Epidermal melanocyte (primary cell): Measurements from ENCODE around the gene TRIM47.
"Not testable (repeated sequence)": the region's sequence is repeated elsewhere in the genome, so short reads cannot be mapped to it uniquely, and the experiment has no call there.

Experiments
- DNase-seq: peaks from one replicate; pipeline ENCODE4 v3.0.0; 2011; ENCODE audit warnings: low spot score; ENCODE audit not compliant: insufficient read length

TRIM47 gene

DNA sequence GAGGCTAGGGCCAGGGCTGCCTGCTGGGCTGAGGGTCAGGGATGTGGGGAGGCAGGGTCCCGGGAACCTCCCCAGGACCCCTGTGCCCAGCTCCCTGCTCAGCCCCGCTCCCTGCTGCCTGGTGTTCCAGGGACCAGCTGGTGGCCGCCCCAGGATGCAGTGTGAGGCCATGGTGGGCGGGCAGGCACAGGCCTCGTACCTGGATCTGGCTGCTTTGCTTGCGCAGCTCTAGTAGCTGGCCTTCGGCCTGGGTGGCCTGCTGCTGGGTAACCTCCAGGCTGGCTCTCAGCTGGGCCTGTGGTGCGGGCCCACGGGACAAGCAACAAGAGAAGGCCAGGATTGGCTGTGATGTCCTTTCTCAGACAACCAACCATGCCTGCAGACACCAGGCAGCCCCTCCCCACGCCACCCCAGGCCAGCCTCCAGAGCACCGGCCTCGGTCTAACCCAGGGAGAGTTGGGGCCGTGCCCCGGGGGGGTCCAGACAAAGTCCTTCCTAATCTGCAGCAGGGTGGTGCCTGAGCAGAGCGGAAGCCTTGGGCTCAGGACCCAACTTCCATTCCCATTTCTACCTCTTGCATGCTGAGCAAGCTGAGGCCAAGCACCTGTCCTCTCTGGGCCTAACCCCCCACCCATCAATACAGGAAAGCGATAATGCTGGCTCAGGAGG is 14.3 kb upstream of the TRIM47 start:
- DNase-seq = no peak

DNA sequence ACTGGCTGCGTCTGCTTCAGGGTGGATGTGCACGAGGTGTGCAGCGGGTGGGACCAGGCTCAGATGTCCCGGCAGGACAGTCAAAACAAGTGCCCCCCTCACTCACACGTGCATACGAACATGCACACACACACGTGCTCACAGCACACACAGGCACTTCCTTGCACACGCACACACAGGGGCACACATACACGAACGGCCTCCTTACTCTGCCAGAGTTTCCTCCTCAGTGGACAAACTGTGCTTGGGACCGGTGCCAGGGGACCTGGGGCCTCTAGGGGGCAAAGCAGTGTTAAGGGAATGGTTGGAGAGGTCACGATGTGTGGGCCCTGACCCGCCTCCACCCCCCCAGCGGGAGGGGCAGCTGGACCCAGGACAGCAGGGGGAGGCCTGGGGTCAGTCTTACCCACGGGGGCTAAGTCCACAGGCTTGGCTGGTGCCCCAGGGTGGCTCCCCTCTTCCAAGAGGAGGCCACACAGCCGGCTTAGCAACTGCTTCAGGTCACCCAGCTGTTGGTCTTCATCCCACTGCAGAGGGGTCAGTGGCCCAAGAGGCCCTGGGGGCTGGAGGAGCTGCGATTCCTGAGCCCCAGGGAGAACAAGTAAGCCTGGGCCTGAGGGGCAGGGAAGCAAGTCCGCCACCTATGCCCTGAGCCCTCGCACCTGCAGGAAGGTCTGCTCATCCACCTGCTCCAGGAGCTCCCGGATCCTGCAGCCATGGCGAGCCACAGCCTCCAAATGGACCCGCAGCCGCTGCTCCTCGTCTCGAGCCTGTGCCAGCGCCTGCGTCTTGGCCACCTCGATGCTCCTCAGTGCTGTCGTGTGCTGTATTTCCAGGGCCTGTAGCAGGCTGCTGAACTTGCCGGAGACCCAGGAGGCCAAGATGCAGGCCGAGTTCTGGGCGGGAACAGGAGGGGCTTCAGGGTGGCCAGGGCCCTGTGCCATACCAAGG is 13.5 kb upstream of the TRIM47 start:
- DNase-seq = no peak

DNA sequence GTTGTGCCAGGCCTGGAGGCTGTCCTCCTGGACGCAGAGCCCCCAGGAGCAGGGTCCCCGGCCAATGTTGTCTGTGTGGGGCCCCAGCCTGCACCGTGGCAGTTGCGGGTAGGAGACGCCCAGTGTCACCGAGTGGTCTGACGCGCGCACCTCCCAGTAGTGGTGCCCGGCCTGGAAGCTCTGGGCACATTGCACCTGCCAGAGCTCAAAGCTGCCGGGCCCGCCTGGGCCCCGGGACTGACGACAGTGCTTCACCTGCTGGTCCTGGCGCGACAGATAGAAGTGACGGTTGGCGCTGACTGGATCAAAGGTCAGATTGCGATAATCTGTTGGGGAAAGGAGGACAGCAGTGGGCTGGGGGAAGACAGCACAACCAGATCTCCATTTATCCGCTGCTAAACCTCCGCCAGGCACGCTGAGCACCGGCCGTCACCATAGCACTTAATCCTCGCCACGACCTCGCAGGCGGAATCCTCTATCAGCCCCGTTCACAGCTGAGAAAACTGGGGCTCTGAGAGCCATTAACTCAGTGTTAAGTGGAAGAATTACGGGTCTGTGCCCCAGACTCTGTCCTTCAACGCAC is 12.7 kb upstream of the TRIM47 start:
- no peak for DNase-seq

DNA sequence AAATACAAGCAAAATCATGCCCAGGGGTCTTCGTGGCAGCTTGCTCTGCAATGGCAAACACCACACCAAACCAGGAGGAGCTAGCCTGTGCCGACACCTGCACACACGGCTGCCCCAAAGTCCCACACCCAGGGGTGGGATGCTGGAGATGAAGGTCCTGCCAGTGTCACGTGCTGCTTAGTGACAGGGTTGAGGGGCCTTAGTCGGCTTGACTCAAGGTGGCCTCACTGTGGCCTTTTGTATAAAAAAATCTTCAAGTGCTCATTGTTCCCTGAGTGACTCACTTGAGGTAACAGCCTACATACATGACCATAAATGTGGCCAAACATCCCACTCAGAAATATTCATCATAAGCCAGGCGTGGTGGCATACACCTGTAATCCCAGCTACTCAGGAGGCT is 11.1 kb upstream of the TRIM47 start:
- no peak for DNase-seq

DNA sequence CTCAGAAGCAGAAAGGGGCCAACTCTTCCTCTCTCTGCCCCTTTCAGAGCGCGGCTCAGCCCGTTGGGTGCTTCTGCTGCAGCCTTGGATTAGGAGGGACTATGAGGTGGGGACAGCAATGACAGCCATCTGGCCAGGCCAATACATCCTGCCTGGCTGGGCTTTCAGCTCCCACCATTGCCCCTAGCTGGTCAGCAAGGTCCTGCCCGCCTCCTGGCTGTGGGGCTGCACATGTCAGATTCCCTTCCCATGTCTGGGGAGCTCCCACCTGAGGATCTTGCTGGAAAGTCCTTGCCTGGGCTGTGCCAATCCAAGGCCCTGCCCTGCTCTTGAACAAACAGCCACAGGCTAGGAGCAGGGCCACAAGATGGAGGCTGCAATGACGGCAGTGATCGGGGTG is 10.1 kb upstream of the TRIM47 start:
- DNase-seq = no peak

DNA sequence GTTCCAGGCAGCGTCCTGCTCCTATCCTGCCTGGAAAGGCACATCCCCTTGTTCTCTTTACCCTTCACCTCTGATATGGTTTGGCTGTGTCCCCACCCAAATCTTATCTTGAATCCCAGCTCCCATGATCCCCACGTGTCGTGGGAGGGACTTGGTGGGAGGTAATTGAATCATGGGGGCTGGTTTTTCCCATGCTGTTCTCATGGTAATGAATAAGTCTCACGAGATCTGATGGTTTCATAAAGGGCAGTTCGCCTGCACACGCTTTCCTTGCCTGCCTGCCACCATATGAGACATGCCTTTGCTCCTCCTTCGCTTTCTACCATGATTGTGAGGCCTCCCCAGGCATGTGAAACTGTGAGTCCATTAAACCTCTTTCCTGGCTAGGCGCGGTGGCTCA is 7.5 kb upstream of the TRIM47 start:
- DNase-seq = not testable (repeated sequence)

DNA sequence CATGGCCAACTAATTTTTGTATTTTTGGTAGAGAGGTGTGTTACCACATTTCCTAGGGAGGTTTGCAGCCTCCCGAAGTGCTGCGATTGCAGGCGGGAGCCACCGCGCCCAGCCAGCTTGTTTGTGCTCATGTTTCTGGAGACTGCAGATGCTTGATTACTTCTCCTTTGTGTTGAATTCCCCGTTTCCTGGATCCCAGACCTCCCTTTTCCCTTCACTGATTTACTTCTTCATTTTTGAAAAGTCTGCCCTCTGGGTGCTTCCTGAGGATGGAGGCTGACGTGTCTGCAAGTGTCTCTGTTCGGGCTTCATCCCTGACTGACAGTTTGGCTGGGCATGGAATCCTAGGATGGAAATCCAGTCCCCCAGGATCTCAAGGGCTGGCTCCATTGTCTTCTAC is 7.0 kb upstream of the TRIM47 start:
- DNase-seq = no peak

DNA sequence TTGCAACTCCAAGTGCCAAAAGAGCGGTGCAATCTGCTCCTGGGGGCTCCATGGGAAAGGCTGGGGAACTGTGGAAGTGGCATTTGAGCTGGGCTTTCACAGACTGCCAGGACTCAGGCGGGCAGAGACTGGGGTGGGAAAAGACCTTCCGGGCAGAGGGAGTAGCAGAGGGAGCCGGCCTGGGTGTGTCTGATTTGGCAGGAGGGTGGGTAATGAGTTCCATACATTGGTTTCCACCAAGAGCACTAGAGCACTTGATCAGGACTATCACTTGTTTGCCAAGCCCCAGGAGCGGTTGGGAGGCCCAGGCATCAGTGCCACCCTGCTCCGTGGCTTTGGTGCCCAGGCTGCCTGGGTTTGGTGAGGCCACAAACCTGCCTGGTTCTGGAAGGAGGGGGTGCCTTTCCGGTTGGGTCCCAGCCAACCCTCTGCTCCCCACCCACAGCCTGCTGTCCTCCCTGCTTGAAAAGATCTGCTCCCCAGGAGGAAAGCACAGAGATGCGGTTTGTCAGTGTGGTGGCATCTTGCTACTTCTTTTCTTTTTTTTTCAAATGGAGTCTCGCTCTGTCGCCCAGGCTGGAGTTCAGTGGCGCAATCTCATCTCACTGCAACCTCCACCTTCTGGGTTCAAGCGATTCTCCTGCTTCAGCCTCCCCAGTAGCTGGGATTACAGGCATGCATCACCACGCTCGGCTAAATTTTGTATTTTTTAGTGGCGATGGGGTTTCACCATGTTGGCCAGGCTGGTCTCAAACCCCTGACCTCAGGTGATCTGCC is 3.5 kb upstream of the TRIM47 start:
- DNase-seq = no peak

DNA sequence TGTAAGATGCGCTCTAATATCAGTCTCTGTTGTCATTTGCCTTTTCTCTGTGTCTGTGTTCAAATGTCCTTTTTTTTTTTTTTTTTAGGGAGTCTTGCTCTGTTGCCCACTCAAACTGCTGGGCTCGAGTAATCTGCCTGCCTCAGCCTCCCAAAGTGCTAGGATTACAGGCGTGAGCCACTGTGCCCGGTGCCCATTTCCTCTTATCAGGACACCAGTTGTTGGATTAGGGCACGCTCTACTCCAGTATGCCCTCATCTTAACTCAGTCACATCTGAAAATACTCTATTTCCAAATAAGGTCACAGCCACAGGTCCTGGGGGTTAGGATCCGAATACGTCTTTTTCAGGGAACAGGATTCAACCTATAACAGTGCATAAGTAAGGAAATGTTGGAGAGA is 1.9 kb upstream of the TRIM47 start:
- no peak for DNase-seq

DNA sequence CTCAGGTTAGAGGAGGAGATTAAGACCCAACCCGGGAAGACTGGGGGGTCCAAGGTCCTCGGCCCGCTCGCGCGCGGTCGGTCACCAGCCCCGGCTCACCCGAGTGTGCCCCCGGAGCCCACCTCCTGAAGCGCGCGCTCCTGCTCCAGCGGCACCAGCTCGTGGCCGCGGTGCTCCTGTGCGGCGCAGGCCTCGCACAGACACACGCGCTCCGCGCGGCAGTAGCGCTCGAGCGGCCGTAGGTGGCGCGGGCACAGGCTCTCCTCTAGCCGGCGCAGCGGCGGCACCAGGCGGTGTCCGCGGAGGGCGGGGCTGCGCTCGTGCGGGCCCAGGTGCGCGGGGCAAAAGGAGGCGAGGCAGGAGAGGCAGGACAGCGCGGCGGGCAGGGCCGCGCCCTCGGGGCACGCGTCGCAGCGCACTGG is 618 bp downstream of the TRIM47 start:
- no peak for DNase-seq

DNA sequence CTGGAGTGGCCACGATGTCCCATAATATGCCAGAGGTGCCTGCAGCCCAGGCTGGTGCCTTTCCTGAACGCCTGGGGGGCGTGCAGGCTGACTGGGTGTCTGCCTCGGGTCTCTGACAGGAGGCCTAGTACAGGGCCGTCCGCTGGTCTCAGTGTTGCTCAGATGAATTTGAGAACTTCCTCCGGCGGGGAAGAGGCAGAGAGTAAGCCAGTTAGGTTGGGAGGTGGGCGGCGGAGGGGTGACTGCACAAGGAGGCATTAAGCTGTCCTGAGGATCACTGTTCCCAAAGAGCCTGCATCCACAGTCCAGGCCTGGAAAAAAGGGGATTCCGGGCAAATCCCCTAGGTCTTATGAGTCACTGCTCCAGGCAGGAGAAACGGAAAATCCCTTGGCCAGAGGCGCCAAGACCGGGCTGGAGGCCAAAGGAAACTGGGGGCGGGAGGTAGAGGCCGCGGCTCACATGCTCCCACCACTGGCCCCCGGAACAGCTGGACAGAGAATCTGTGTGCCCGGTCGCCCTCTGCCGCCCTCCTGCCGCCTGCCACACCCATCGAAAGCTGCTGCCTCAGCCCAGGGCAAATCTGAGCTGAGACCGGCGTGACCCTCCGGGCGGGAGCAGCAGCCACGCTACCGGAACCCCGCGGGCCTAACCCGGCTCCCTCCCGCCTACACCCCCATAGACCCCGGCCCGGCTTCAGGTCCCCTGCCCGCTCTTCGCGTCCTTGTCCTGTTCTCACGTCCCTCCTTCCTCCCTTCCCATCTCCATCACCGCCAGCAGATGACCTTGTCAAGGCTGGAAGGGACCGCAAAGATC is 1.2 kb downstream of the TRIM47 start:
- DNase-seq = peak; percentile 84

DNA sequence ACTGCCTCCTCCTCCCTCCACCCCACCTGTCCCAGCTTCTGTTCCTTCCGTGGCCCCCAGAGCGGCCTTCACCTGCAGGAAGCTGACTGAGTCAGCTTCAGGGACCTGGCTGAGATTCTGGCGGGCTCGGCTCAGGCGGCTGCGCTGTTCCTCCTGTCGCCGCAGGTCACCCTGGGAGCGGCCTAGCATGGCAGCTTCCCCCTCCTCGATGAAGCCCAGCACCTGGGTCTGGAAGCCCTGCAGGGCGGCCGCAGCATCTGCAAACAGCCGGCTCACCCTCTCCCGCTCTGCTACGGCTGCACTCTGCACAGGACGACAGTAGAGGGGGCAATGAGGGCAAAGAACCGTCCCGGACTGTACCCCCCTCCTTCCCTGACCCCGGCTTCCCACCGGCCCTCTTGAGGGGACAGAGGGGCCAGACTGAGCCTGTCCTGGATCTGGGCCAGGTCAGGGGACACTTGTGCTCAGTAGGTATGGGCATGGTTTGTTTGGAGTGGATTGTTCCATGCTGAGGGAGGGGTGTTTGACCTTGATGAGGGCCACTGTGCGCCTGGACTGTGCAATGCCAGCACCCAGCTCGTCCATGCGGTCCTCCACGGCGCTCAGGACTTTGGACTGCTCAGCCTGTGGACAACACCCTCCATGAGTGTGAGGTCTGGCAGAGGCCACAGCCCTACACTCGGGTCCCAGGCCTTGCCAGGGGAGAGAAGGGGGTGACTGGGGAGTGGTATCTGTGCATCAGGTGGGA is 2.0 kb downstream of the TRIM47 start:
- no peak for DNase-seq

DNA sequence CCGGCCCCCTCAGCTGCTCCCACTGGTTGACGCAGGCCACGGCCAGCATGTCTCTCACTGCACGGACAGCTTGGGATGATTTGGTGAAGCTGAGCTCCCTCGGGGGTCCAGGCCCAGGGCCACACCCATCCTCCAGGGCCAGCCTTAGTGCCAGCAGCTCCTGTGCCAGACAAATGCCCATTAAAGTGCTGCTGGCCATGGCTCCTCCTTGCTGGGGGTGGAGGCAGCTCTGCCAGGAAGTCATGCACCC is 2.5 kb downstream of the TRIM47 start:
- DNase-seq = no peak

DNA sequence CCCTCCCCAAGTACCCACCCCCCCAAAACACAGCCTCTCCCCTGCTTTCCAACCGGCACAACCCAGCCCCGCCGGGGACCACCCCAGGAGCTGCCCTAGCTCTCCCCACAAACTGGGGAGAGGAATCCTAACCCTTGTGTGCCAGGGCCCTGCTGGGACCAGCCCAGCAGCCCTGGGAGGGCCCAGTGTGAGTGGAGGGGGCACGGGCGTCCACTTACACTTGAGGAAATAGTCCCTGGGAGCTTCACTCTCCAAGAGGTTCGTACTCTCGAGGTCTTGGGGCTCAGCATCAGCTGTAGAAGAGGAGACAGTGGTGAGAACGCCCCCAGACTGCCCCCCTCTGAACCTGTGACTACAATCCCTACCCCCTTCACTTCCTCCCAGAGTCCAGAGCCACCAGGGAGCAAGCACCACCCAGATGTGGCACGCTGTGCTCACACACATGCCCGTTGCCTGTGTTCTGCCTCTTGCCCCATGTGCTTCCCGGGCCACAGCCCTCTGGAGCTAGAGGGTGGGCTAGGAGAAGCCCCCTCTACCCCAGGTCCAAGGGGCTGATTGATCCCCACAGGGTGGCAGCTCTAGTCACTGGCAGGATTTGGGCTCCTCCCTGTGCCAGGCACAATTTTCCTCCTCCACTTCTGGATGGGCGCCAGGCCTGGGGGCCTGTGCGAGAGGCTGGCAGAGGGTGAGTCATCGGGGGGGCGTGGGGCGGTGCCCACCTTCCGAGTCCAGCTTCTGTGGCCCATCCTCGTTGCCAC is 3.0 kb downstream of the TRIM47 start:
- no peak for DNase-seq

DNA sequence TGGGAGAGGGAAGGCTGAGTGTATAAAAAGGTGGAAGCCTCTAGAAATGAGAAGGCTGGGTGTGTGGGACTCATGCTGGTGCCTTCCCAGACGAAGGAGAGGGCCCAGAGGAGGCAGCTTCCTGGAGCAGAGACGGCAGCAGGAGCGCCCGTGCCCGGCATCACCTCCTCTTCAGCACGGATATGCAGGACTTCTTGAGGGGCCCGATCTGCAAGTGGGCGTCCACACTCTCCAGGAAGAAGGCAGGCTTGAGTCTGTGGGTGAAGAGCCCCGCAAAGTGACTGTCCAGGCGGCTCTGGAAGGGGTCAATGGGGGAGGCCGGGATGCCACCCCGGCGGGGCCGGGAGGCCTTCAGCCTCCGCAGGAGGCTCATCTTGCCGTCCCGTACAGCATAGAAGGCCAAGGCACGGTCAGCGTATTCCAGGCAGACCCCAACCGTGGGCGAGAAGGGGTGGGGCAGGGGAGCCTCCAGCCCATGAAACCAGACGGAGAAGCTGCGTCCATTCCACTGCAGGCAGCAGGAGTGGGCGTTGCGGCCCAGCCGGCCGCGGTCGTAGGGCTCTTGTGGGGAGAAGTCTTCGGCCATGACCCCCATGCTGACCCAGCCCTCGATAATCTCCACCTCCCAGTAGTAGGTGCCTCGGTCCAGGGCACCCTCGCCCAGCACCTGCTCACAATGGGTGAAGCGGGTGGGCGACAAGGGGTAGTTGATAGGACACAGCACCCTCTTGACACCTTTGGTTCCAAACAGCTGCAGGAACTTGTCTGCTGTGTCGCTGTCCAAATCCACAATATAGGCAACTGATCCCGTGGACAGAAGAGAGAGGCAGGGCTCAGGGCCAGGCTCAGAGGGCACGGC is 3.8 kb downstream of the TRIM47 start:
- DNase-seq = no peak

DNA sequence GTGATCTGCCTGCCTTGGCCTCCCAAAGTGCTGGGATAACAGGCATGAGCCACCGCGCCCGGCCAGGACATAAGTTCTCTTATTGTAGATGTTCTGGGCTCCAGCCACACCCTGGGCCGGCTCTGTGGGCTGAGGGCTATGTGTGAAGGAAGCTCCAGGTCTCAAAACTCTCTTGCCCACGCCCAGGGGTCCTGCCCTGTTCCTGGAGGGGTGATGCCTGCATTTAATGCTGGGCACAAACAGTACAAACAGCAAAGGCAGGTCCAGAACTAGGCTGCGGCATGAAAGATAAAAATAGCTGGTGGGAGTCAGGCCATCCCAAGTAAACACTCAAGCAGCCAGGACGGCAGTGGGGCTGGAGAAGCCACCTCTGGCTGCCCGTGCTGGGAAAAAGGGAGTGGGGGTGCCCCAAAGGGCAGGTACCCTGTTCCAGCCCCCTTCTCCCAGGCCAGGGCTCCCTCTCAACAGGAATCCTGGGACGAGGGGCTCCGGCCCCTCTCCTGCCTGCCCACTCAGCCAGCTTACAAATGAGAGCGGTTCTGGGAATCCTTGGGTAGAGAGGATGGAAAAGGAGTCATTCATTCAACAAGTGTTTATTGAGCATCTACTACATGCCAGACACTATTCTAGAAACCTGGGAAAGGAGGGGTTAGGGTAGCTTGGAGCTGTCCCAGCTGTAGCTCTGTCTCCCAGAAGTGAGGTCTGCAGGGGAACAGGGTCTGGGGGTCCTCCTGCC is 4.6 kb downstream of the TRIM47 start:
- no peak for DNase-seq

DNA sequence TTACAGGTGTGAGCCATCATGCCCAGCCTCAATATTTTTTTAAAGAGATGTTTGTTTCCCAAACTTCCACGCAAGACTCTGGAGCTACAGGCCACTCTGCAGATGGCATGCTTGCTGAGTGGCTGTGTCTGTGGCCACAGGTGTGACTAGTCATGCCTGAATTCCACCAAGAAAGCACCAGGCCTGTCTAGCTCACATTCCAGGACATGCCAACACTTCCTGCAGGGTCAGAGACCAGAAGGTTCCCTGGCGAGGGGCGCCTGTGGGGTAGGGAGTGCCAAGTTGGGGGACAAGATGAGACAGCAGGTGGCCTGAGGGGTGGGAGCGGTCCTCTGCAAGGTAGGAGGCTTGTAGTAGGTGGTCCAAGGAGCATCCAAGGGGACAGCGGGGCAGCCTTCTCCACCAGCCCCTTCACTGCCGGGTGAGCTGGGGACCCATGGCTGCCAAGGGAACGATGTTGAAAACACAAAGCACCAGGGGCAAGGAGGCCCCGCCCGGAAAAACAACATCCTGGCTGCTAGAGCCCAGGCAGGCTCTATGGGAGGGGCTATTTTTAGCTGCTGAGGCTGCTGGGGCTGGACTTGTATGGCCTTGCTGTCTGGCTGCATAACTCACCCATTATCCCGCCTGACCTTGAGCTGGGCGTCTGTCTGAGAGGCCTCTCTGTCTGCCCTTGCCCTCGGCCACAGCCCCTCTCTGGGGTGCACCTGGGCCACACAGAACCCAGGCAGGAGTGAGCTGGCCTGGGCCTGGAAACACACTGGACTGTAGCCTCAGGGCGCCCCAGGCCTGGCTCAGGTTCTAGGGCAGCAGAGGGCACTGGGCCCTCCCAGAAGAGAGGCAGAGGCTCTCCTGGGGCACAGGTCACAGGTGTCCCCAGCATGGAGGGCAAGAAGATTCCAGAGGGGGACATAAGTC is 5.7 kb downstream of the TRIM47 start:
- no peak for DNase-seq
